PC-3 (cell line): Measurements from ENCODE around the gene TRMU. TPM values are rescaled to one million over a fixed set of nuclear protein-coding genes. Genes with fewer than 3 reads are reported as not detected.

Experiments
- ATAC-seq: fragments of 200-7000 bp; cut with Tn5 transposase; 2 replicates; pipeline ENCODE4 v1.9.1; 2020; ENCODE audit warnings: mild to moderate bottlenecking, moderate library complexity
- BruUV-seq: library from RNA; stranded (reverse); fragments of 400-500 nt; replicated peaks from 2 replicates; lab custom pipeline; 2021; lab: Mats Ljungman, UMichigan
- CTCF ChIA-PET: fragments of 300-600 bp; sonication (Branson Sonifier 250); formaldehyde crosslinking; loops from one replicate; lab custom pipeline; 2022; ENCODE audit warnings: antibody characterized with exemption; lab: Charles Lee
- POLR2A ChIA-PET: fragments of 300-600 bp; sonication (Branson Sonifier 250); formaldehyde crosslinking; loops from one replicate; lab custom pipeline; 2022; ENCODE audit warnings: antibody characterized with exemption; ENCODE audit not compliant: unreplicated experiment; lab: Charles Lee
- DNase-seq: peaks from one replicate; pipeline ENCODE4 v3.0.0-alpha.2; 2015
- H2AFZ ChIP-seq: fragments of 300-600 bp; sonication (generic); 2 replicates; pipeline ENCODE4 v1.6.0; 2016; ENCODE audit warnings: antibody characterized with exemption, low read length
- H3F3A ChIP-seq: fragments of 300-600 bp; sonication (generic); one replicate; pipeline ENCODE4 v1.6.0; 2017; ENCODE audit warnings: antibody characterized with exemption, low read length, control low read depth, mild to moderate bottlenecking; ENCODE audit not compliant: unreplicated experiment
- H3K27ac ChIP-seq: fragments of 300-600 bp; sonication (generic); 2 replicates; pipeline ENCODE4 v1.5.1; 2016; ENCODE audit warnings: mild to moderate bottlenecking, low read length
- H3K27me3 ChIP-seq: fragments of 300-600 bp; sonication (generic); 2 replicates; pipeline ENCODE4 v1.6.1; 2016; ENCODE audit warnings: low read length, mixed read lengths
- H3K36me3 ChIP-seq: fragments of 300-600 bp; sonication (generic); 2 replicates; pipeline ENCODE4 v1.6.1; 2016; ENCODE audit warnings: low read depth, mixed run types, low read length, mixed read lengths
- H3K4me1 ChIP-seq: fragments of 300-600 bp; sonication (generic); 2 replicates; pipeline ENCODE4 v1.5.1; 2016; ENCODE audit warnings: low read length; ENCODE audit not compliant: insufficient read depth
- H3K4me2 ChIP-seq: fragments of 300-600 bp; sonication (generic); 2 replicates; pipeline ENCODE4 v1.6.0; 2016; ENCODE audit warnings: low read length
- H3K4me3 ChIP-seq: fragments of 300-600 bp; sonication (generic); 2 replicates; pipeline ENCODE4 v1.5.1; 2016; ENCODE audit warnings: mild to moderate bottlenecking, low read length, mixed read lengths
- H3K79me2 ChIP-seq: fragments of 300-600 bp; sonication (generic); 2 replicates; pipeline ENCODE4 v1.6.1; 2017; ENCODE audit warnings: low read length, mixed read lengths
- H3K9ac ChIP-seq: fragments of 300-600 bp; sonication (generic); 2 replicates; pipeline ENCODE4 v1.6.0; 2016; ENCODE audit warnings: mild to moderate bottlenecking, low read length
- H3K9me2 ChIP-seq: fragments of 300-600 bp; sonication (generic); replicated peaks from 2 replicates; pipeline ENCODE4 v1.6.1; 2016; ENCODE audit warnings: mixed run types, low read length, mixed read lengths
- H3K9me3 ChIP-seq: fragments of 300-600 bp; sonication (generic); 2 replicates; pipeline ENCODE4 v1.6.1; 2016; ENCODE audit warnings: low read length, mixed read lengths
- H4K20me1 ChIP-seq: fragments of 300-600 bp; sonication (generic); 2 replicates; pipeline ENCODE4 v1.6.1; 2016; ENCODE audit warnings: low read length, mixed read lengths
- CTCF ChIP-seq: fragments of 300-600 bp; sonication (generic); conservative IDR thresholded peaks from 2 replicates; pipeline ENCODE4 v1.5.1; 2017; ENCODE audit warnings: antibody characterized with exemption, low read depth, mild to moderate bottlenecking, low read length
- EZH2 ChIP-seq: fragments of 300-600 bp; sonication (generic); IDR thresholded peaks from one replicate; pipeline ENCODE4 v1.6.1; 2017; ENCODE audit warnings: antibody characterized with exemption, mild to moderate bottlenecking, low read length; ENCODE audit not compliant: unreplicated experiment
- EZH2phosphoT487 ChIP-seq: fragments of 300-600 bp; sonication (generic); IDR thresholded peaks from 2 replicates; pipeline ENCODE4 v1.6.1; 2018; ENCODE audit warnings: mild to moderate bottlenecking, antibody characterized with exemption, low read length, borderline replicate concordance
- intact Hi-C: fragments of 100-400 bp; cut with micrococcal nuclease; formaldehyde crosslinking; loops from 2 replicates; pipeline ENCODE4 v1.9.0; 2023
- total RNA-seq: library from RNA; depleted of rRNA; stranded (reverse); fragments of >200 nt; gene quantifications from 2 replicates; pipeline ENCODE4 v1.2.3, GENCODE V29; 2014

The TRMU gene
- total RNA-seq, 1 experiment from 2014 or later, result 63.5 TPM

GRCh38 chr22:46390105-46390651 is 54.7 kb downstream of the TRMU start:
- Histone ChIP-seq H3K79me2 (no peaks in the 10 kb centered on the region), H4K20me1 (no peaks in the 10 kb centered on the region), H3K27me3 (no peaks in the 10 kb centered on the region), H3K9ac (0 out of 2 replicates have a peak overlapping the region, but pooled peaks have one; percentile 66), H3K9me2 (no peaks in the 10 kb centered on the region), H3K4me3 (peak overlapping the region; percentile 61; the same call in 1 of the 2 replicates), H3K4me2 (peak overlapping the region; percentile 84), H3K9me3 (no peaks in the 10 kb centered on the region), H3K36me3 (no peaks in the 10 kb centered on the region), H3K4me1 (peaks cover 8% of the 10 kb centered on the region; the same call in 1 of the 2 replicates), H3K27ac (peak overlapping the region; percentile 56; the same call in 1 of the 2 replicates), H2AFZ (peak overlapping the region; percentile 82; the same call in 1 of the 2 replicates), H3F3A (no peaks in the 10 kb centered on the region)
- ChIA-PET CTCF (no interaction called here), POLR2A (no interaction called here)
- DNase-seq (no peak), ATAC-seq (no peak)
- intact Hi-C loops, result no loop called here
- no peak for TF ChIP-seq EZH2phosphoT487
- no peak for TF ChIP-seq EZH2
- TF ChIP-seq CTCF, result no peak
- no TSS peak for BruUV-seq

- DNase-seq, result peak; percentile 63
- intact Hi-C loops, result no loop called here
- POLR2A ChIA-PET, result no interaction called here
Measured at GRCh38 chr22:46390652-46391301, 55.3 kb downstream of the TRMU start.

More at GRCh38 chr22:46390652-46391301, 55.3 kb downstream of the TRMU start:
- H3K27ac ChIP-seq, result peak overlapping the region; percentile 56
- no peaks in the 10 kb centered on the region for H4K20me1 ChIP-seq
- H3K79me2 ChIP-seq, result no peaks in the 10 kb centered on the region
- TF ChIP-seq EZH2phosphoT487 (no peak), EZH2 (no peak), CTCF (peak; percentile 58)
- no peaks in the 10 kb centered on the region for H3K36me3 ChIP-seq
- peaks cover 8% of the 10 kb centered on the region; the same call in 1 of the 2 replicates for H3K4me1 ChIP-seq
- peak overlapping the region; percentile 84 for H3K4me2 ChIP-seq
- peak overlapping the region; percentile 82 for H2AFZ ChIP-seq
- H3K9ac ChIP-seq, result peak overlapping the region; percentile 66
- H3K4me3 ChIP-seq, result peak overlapping the region; percentile 61; the same call in 1 of the 2 replicates
- H3K9me2 ChIP-seq, result no peaks in the 10 kb centered on the region
- H3F3A ChIP-seq, result no peaks in the 10 kb centered on the region
- no TSS peak for BruUV-seq
- no peaks in the 10 kb centered on the region for H3K9me3 ChIP-seq
- no peaks in the 10 kb centered on the region for H3K27me3 ChIP-seq
- peak; percentile 92 for ATAC-seq
- CTCF ChIA-PET, result no interaction called here
